ENCODE measurements around the gene BAG1.

Gene BAG1

GRCh38 chr9:33210006-33210715 lies 54.3 kb downstream of the BAG1 start:
- DNase-seq (ENCODE audit: low spot score): no peak

GRCh38 chr9:33209394-33209793 lies 55.1 kb downstream of the BAG1 start:
- DNase-seq (ENCODE audit: low spot score): no peak

- DNase-seq (ENCODE audit: low spot score): no peak
These were observed 61.8 kb downstream of the BAG1 start for GRCh38 chr9:33202552-33203201.

Data from left forelimb (tissue), 1 donor.